ENCODE data around the gene DAGLA.

- TF ChIP-seq POLR2A (IDR thresholded peaks at IDR 0.05), result no peak
- TF ChIP-seq CTCF (IDR thresholded peaks at IDR 0.05), result no peak
- no peak for TF ChIP-seq POLR2AphosphoS5 (IDR thresholded peaks at IDR 0.05)
Measured at GRCh38 chr11:61778920-61779650, 98.9 kb downstream of the DAGLA start.

Measured in gastroesophageal sphincter (tissue), 3 donors.